Measurements from ENCODE around the gene DEFB127. TPM values are rescaled to one million over a fixed set of nuclear protein-coding genes. Genes with fewer than 3 reads are reported as not detected.
"Not testable (repeated sequence)": the region's sequence is repeated elsewhere in the genome, so short reads cannot be mapped to it uniquely, and the experiment has no call there.

The DEFB127 gene, protein sequence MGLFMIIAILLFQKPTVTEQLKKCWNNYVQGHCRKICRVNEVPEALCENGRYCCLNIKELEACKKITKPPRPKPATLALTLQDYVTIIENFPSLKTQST
- not detected in 2 replicates for total RNA-seq (2014; rRNA removed; shearing (Covaris generic))

DNA sequence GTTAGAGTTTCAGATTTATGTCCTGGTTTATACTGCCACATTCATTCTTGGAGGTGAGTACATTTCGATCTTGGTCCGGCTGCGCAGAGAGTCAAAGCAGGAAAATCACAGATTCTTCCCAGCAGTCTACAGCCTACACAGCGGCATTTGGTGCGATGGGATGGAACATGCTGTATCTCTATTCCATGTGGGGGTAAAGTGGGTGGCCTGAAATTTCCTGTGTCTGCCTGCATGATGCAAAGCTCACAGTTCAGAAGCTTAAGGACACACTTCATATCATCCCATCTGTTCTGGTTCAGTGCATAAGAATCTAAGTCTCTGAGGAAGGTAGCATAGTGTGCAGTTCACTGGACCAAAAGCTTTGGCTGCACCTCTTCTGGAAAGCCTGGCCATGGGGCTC is at the start of gene DEFB127:
DEFB127 (plus strand) TSS at position 301 of the 400 bp plus-strand sequence; CDS start at position 392, 91 bp downstream.
- no peak for DNase-seq (ENCODE audit: low read depth)

DNA sequence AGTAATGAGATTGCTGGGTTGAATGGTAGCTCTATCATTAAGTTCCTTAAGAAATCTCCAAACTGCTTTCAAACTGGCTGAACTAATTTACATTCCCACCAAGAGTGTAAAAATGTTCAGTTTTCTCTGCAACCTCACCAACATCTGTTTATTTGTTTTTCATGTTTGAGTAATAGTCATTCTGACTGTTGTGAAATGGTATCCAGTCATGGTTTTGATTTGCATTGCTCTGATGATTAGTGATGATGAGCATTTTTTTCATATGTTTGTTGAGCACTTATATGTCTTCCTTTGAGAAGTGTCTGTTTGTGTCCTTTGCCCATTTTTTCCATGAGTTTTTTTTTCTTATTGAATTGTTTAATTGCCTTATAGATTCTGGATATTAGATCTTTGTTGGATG is 44.9 kb upstream of the DEFB127 start:
- DNase-seq (ENCODE audit: low read depth), result no peak

DNA sequence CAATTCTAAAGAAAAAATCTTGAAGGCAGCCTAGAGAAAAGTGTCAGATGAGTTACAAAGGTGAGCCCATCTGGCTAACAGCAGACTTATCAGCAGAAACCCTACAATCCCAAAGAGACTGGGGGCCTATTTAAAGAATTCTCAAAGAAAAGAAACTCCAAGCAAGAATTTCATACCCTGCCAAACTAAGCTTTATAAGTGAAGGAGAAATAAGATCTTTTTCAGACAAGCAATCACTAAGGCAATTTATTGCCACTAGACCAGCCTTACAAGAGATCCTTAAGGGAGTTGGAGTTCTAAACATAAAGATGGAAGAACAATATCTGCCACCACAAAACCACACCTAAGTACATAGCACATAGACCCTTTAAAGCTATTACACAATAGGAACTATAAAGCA is 39.7 kb upstream of the DEFB127 start:
- no peak for DNase-seq (ENCODE audit: low read depth)

DNA sequence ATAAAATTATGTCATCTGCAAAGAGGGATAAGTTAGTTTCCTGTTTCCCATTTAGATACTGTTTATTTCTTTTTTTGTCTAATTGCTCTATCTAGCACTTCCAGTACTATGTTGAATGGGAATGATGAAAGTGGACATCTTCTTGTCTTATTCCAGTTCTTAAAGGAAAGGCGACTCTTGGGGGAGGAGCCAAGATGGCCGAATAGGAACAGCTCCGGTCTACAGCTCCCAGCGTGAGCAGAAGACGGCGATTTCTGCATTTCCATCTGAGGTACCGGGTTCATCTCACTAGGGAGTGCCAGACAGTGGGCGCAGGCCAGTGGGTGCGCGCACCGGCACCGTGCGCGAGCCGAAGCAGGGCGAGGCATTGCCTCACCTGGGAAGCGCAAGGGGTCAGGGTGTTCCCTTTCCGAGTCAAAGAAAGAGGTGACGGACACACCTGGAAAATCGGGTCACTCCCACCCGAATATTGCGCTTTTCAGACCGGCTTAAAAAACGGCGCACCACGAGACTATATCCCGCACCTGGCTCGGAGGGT is 27.4 kb upstream of the DEFB127 start:
- DNase-seq (ENCODE audit: low read depth), result not testable (repeated sequence)

DNA sequence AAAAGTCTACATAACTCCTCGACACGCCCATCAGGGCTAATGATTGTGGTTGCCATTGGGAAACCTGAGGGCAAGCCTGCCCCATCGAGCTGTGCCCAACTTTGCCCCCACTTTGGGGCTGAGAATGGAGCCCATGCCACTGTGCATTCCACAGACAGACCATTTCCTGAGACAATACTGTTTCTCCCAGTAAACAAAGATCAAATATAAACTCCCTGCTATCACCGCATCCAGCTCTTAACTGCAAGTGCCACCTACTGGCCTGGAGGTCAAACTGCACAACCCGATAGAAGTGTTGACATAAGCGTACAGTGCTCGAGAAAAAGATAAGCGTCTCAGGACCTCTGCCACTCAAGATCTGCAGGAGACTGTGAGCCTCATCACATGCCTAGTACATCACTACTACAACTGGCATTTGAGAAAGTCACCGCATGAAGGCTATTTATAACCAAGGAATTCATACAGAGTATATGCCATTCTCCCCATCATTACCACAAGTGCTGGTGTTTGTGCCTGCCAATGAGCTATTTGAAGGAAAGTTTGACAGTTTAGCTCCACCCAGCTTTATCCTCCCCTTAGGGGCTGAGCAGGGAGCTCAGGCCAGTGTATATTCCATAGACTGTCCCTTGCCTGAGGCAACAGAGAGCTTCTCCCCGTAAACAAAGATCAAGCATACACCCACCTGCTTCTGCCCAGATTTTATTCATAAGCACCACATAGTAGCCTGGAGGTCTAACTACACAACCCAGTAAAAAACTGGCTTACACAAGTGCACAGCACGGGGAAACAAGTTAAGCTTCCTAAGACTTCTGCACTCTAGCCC is 19.4 kb upstream of the DEFB127 start:
- DNase-seq (ENCODE audit: low read depth), result no peak

DNA sequence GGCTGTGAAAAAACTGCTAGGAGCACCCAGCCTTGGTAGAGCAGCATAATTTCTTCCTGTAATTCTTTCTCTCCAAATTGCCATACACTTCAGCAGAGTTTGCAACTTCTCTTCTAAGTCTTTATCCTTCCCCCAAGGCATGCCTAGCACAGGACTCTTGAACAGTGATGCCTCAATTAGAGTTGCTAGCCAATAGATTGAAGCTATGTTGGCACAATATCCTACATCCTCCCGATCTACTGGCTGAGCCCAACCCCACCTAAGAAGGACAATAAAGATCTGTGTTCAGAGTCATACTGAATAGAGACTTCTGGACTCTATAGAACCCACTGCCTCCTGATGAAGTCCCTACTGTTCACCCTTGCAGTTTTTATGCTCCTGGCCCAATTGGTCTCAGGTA is 15.0 kb upstream of the DEFB127 start, which contains the start of gene DEFB126:
DEFB126 (plus strand) TSS at position 301 of the 400 bp plus-strand sequence; CDS start at position 340, 39 bp downstream.
- DNase-seq (ENCODE audit: low read depth), result no peak

DNA sequence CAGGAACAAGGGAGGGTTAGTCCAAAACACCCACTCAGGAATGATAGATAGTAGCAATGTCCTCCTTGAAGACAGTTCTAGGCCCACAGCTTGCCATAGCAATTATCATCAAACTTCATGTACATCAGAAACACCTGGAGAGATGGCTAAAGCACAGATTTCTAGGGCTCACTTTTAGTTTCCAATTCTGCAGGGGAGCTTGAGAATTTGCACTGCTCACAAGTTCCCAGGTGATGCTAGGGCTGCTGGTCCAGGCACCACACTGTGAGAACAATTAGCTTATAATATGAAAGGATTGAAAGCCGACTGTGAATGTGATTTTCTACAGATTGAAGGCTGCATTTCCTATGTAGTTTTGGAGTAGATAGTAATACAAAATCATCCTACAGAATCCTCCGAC is 11.4 kb upstream of the DEFB127 start:
- DNase-seq (ENCODE audit: low read depth), result no peak

DNA sequence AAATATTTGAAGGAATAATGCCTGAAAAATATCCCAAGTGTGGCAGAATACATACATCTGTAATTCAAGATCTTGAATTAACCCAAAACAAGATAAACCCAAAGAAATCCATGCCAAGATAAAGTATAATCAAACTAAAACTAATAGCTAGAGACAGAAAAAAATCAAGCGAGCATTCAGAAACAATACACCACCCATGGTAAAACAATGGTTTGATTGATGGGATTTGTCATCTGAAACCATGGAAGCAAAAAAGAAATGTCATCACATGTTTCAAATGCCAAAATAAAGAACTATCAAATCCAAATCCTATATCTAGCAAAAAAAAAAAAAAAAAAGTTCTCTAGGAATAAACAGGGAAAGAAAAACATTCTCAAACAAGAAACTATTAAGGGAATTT is 5.1 kb upstream of the DEFB127 start:
- DNase-seq (ENCODE audit: low read depth), result no peak

DNA sequence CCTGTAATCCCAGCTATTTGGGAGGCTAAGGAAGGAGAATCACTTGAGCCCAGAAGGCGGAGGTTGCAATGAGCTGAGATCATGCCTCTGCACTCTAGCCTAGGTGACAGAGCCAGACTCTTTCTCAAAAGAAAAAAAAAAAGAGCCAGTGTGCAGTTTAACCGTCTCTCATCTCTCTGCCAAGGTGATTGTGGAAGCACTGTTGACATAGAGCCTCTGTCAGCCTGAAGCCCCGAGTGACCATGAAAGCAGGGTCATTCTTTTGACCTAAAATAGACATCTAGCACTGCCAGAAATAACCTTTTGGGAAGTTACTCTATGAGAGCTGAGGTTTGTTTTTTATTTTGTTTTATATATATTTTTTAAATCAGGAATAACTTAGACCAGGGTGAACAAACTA is 7.4 kb downstream of the DEFB127 start:
- DNase-seq (ENCODE audit: low read depth), result no peak

DNA sequence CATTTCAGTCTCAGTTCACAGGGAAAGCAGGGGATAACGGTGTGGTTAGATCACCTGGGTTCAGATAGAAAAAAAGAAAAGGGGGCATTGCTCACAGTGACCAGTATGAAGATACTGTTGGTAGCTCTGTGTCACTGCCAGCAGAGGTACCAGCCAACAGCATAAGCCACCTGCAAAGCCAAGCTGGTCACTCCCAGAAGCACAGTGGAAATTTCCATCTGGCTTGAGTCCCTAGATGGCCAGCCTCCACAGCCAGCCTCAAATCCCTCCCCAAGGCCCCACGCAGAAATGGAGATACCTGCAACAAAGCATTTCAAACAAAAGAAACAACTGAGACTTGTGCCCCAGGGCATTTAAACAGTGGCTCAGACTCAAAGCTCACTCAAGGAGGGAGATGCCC is 11.6 kb downstream of the DEFB127 start:
- DNase-seq (ENCODE audit: low read depth), result no peak

DNA sequence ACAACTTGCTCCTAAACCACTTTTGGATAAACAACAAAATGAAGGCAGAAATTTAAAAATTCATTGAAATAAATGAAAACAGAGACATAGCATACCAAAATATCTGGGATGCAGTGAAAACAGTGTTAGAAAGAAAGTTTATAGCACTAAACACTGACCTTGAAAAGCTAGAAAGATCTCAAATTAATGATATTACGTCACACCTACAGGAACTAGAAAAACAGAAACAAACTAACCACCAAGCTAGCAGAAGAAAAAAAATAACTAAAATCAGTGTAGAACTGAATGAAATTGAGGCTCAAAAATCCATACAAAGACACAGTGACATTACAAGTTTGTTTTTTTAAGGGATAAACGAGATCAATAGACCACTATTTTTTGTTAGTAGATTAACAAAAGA is 27.0 kb downstream of the DEFB127 start:
- DNase-seq (ENCODE audit: low read depth), result no peak

DNA sequence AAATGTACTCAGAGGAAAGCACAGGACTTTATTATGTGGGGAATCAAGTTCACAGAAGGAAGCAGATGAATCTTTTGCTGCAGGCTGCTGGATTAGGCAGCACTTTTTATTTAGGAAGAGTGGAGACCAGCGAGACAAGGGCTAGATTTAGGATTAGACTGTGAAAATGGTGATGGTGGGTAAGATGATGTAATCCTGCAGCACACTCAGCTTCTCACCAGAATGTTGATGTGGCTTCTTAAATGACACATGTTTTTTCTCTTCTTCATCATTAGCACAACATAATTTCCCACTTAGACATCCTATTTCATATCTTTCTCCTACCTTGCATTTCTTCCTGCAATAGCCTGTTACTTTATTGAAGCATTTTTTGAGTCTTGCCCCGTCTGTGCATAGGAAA is 30.5 kb downstream of the DEFB127 start:
- DNase-seq (ENCODE audit: low read depth), result no peak

DNA sequence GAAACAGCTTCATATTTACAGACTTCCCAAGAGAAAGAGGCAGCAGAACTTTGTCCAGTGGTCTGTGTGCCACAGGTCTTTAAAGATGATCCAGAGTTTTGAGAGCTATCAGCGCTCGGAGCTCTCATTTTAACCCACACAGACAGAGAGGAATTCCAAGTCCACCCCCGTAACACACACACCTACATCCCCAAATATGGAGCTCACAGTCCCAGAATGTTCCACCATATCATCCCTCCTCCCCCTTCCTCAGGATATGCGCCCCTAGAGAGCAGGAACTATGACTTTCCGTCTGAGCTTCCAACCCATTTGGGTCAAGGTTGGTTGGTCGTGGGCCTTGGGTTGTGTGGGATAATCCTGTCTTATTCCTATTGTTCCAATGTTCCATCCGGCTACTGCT is 32.4 kb downstream of the DEFB127 start, which contains the start of gene DEFB128:
DEFB128 (minus strand) TSS at position 101 of the 400 bp plus-strand sequence; CDS start at position 13, 88 bp downstream.
- no peak for DNase-seq (ENCODE audit: low read depth)

DNA sequence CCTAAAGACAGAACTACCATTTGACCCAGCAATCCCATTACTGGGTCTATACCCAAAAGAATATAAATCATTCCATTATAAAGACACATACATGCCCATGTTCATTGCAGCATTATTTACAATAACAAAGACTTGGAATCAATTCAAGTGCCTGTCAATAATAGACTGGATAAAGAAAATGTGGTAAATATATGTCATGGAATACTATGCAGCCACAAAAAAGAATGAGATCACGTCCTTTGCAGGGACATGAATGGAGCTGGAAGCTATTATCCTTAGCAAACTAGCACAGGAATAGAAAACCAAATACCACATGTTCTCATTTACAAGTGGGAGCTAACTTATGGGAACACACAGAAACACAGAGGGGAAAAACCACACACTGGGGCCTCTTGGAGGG is 41.0 kb downstream of the DEFB127 start:
- no peak for DNase-seq (ENCODE audit: low read depth)

DNA sequence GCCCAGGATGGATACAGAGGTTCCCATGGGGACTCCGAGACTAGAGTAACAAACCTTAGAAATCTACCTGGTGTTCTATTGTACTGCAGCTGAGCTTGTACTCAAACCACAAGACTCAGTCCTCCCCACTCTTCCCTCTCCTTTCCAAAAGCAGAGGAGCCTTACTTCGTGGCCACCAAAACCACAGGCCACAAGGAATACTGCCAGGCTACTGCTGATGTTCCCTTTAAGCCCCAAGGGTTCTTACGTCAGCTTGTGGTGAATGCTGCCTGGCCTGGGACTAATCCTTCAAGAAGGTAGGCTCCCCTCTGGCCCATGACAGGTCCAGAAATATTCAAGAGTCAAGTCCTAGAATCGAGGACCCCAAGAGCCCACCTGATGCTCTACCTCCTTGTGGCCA is 42.7 kb downstream of the DEFB127 start:
- peak; percentile 11 for DNase-seq (ENCODE audit: low read depth)

DNA sequence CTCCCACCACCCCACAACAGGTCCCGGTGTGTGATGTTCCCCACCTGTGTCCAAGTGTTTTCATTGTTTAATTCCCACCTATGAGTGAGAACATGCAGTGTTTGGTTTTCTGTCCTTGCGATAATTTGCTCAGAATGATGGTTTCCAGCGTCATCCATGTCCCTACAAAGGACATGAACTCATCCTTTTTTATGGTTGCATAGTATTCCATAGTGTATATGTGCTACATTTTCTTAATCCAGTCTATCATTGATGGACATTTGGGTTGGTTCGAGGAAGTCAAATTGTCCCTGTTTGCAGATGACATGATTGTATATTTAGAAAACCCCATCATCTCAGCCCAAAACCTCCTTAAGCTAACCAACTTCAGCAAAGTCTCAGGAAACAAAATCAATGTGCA is 46.4 kb downstream of the DEFB127 start:
- DNase-seq (ENCODE audit: low read depth), result not testable (repeated sequence)

Other genes starting within 250 kb of the DEFB127 start
- gene DEFB125, start 69.8 kb upstream of the DEFB127 start, total RNA-seq (2014; rRNA removed; shearing (Covaris generic)), result not detected in 2 replicates
- not detected in 2 replicates for gene DEFB126, start 14.9 kb upstream of the DEFB127 start, total RNA-seq (2014; rRNA removed; shearing (Covaris generic))
- gene DEFB128, start 32.3 kb downstream of the DEFB127 start, total RNA-seq (2014; rRNA removed; shearing (Covaris generic)), result not detected in 2 replicates
- gene DEFB129, start 69.8 kb downstream of the DEFB127 start, total RNA-seq (2014; rRNA removed; shearing (Covaris generic)), result not detected in 2 replicates
- gene DEFB132, start 100.3 kb downstream of the DEFB127 start, total RNA-seq (2014; rRNA removed; shearing (Covaris generic)), result not detected in 2 replicates
- 0.51 and 0.57 TPM in 2 replicates for gene C20orf96, start 133.3 kb downstream of the DEFB127 start, total RNA-seq (2014; rRNA removed; shearing (Covaris generic))
- 14.3 and 15.8 TPM in 2 replicates for gene ZCCHC3, start 140.1 kb downstream of the DEFB127 start, total RNA-seq (2014; rRNA removed; shearing (Covaris generic))
- gene SOX12, start 168.1 kb downstream of the DEFB127 start, total RNA-seq (2014; rRNA removed; shearing (Covaris generic)), result 1.1 and 1.5 TPM in 2 replicates
- 19.2 and 19.3 TPM in 2 replicates for gene NRSN2, start 189.7 kb downstream of the DEFB127 start, total RNA-seq (2014; rRNA removed; shearing (Covaris generic))
- gene TRIB3, start 223.3 kb downstream of the DEFB127 start, total RNA-seq (2014; rRNA removed; shearing (Covaris generic)), result 11.2 and 16.3 TPM in 2 replicates